ENCODE data around the gene ERBB4. TPM values are rescaled to one million over a fixed set of nuclear protein-coding genes. Genes with fewer than 3 reads are reported as not detected.

The ERBB4 gene
- total and polyA plus RNA-seq, 2 of the 8 experiments (the other 6 are each of a cell fraction or from before 2014, with no cell fraction given) = 0.34 to 1.3 TPM

- TF ChIP-seq CTBP2 (IDR thresholded peaks at IDR 0.05; ENCODE audit: borderline replicate concordance, insufficient read depth, insufficient read length, low read length) (no peak), MAX (IDR thresholded peaks at IDR 0.05) (no peak)
Measured at GRCh38 chr2:212526059-212526458, 12.5 kb downstream of the ERBB4 start (continued).
